ENCODE measurements around the gene CSTPP1.

DNA sequence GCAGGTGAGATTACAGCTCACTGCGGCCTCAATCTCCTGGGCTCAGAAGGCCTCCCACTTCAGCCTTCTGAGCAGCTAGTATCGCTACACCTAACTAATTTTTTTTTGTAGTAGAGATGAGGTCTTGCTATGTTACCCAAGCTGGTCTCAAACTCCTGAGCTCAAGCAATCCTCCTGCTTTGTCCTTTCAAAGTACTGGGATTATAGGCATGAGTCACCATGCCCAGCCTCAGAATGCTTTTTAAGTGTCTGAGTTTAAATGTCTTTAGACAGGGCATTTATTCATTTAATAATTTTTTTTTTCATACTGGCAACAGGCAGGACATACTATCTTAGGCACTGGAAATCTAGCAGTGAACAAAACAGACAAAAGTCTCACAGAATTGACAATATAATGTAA is 45.9 kb upstream of the CSTPP1 start:
- TF ChIP-seq, protein P1, sequence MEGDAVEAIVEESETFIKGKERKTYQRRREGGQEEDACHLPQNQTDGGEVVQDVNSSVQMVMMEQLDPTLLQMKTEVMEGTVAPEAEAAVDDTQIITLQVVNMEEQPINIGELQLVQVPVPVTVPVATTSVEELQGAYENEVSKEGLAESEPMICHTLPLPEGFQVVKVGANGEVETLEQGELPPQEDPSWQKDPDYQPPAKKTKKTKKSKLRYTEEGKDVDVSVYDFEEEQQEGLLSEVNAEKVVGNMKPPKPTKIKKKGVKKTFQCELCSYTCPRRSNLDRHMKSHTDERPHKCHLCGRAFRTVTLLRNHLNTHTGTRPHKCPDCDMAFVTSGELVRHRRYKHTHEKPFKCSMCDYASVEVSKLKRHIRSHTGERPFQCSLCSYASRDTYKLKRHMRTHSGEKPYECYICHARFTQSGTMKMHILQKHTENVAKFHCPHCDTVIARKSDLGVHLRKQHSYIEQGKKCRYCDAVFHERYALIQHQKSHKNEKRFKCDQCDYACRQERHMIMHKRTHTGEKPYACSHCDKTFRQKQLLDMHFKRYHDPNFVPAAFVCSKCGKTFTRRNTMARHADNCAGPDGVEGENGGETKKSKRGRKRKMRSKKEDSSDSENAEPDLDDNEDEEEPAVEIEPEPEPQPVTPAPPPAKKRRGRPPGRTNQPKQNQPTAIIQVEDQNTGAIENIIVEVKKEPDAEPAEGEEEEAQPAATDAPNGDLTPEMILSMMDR (IDR thresholded peaks at IDR 0.05; ENCODE audit: insufficient read depth, low read length): no peak
- no peak for TF ChIP-seq POLR2AphosphoS5 (IDR thresholded peaks at IDR 0.05; ENCODE audit: low read depth)
- no peak for TF ChIP-seq SPI1 (IDR thresholded peaks at IDR 0.05; ENCODE audit: borderline replicate concordance, low read depth)

Data from HL-60 (cell line).